GOT3 (cell line): ENCODE results near the gene FN1.

Experiments used
- DNase-seq: peaks from one replicate; lab custom pipeline; 2025; ENCODE audit warnings: mixed read lengths; lab: John Stamatoyannopoulos, UW

Gene FN1

GRCh38 chr2:215383652-215384279 is 52.1 kb downstream of the FN1 start:
- no peak for DNase-seq

DNA sequence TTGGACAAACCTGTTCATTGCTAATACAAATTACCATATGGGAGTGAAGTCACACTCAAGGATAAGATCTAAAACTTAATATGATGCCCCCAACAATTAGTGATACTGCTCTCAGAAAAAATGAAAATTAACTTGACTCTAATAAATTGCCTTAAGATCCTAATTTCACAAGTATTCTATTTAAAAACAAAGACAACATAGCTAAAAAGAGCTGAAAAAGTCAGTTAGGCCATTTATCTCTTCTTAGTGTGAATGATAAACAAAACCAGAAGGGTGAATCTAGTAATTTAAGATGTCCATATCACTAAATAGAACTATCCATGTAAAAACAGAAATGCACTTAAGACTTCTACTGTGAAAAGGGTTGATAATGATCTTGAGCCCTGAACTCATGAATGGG is 53.4 kb downstream of the FN1 start:
- DNase-seq, result no peak

- DNase-seq, result no peak
These were observed 53.9 kb downstream of the FN1 start for GRCh38 chr2:215382011-215382410.

- no peak for DNase-seq
These were observed 55.2 kb downstream of the FN1 start for GRCh38 chr2:215380699-215381098.

DNA sequence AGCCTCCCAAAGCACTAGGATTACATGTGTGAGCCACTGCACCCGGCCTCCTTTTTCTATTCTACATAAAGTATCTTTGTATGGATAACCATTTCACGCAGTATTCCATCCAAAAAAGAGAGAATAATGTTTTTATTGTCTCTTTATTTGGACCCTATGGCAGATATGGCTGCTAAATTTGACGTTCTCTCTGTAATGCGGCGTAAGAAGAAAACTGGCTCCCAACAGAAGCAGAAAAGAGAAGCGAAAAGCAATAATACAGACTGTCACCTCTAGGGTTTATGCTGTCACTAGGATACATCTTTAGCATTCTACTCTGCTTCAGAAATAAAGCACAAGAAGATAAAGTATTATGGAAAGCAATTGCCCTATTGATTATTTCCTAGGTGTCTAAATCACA is 55.9 kb downstream of the FN1 start:
- no peak for DNase-seq

DNA sequence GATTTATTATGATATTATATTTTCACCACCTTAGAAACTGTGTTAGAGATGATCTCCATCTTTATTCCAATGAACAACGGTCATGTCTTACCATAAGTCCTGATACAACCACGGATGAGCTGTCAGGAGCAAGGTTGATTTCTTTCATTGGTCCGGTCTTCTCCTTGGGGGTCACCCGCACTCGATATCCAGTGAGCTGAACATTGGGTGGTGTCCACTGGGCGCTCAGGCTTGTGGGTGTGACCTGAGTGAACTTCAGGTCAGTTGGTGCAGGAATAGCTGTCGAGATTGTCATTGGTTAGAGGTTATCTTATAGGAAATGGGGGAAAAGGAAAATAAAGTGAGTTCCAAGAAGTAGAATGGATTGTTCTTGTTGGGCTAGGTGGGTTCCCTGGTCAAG is 56.8 kb downstream of the FN1 start:
- no peak for DNase-seq

- DNase-seq, result no peak
These were observed 57.8 kb downstream of the FN1 start for GRCh38 chr2:215378045-215378444.

GRCh38 chr2:215377283-215377682 is 58.6 kb downstream of the FN1 start:
- no peak for DNase-seq

DNA sequence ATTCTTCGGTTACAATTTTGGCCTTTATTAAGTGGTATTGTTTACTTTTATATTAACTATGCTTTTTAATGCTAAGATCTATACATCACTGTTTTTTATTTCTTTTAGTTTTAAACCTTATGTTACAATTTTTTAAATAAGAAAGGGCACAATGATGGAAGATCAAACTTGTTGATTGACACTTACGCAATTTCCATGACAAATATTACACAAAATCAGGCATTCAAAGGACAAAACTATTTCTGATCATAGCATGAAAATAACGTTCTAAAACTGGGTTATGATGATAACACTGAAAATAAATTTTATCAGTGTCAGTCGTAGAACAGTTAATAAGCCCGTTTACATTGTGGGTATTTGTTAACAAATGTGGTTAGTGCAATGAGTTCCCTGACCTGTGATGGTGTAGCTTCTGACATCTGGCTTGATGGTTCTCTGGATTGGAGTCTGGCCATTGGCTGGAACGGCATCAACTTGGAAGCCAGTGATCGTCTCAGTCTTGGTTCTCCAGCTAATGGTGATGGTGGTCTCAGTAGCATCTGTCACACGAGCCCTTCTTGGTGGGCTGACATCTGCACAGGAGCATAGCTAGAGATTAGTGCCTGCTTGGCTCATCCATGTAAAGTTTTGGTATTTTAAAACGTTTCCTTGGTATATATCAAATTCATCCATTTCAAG is 59.6 kb downstream of the FN1 start:
- DNase-seq, result no peak

GRCh38 chr2:215375467-215375830 is 60.4 kb downstream of the FN1 start:
- no peak for DNase-seq

- no peak for DNase-seq
These were observed 61.0 kb downstream of the FN1 start for GRCh38 chr2:215374642-215375466.

DNA sequence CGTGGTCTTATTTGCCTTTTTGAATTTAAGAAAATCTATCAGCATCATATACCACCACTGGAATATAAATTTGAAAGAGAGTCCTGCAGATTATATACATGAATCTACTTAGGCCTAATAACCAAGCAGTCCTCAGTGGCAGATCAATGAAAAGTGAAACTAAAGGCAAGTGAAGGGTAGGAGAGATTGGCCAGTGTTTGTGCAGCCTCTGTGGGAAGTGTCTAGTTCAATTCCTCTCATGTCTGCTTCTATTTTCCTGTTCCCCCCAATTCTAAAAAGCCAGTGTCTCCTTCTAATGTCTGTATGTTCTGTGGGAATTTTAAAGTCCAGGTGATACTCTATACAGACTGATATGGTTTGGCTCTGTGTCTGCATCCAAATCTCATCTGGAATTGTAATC is 61.9 kb downstream of the FN1 start:
- no peak for DNase-seq

DNA sequence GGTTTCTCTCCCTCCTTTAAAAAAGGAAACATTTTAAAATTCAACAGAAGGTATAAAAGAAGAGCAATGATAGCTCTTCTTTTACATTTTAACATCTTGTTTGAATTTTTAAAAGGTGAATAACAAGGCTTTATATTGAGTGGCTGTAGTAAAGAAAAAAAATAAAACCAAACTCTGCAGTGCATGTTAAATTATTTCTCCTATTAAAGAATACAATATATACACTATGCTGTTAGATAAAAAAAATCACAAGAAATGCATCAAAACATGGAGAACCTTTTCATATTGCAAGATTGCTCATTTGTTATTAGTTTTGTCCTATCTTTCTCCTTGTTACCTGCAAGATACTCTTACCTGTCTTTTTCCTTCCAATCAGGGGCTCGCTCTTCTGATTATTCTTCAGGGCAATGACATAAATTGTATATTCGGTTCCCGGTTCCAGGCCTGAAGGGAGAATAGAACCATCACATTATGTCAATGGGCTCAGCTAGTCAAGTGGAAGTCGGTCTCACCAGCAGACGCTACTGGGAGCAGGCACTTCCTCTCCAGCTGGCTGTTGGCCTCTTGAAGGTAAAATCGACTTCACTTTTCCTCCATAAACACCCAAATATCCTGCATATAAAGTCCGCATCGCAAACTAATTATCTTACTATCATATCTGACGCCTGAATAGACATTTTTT is 62.8 kb downstream of the FN1 start:
- no peak for DNase-seq

GRCh38 chr2:215371915-215372897 is 63.7 kb downstream of the FN1 start:
- DNase-seq, result no peak

GRCh38 chr2:215370112-215370965 is 65.5 kb downstream of the FN1 start:
- DNase-seq, result no peak

DNA sequence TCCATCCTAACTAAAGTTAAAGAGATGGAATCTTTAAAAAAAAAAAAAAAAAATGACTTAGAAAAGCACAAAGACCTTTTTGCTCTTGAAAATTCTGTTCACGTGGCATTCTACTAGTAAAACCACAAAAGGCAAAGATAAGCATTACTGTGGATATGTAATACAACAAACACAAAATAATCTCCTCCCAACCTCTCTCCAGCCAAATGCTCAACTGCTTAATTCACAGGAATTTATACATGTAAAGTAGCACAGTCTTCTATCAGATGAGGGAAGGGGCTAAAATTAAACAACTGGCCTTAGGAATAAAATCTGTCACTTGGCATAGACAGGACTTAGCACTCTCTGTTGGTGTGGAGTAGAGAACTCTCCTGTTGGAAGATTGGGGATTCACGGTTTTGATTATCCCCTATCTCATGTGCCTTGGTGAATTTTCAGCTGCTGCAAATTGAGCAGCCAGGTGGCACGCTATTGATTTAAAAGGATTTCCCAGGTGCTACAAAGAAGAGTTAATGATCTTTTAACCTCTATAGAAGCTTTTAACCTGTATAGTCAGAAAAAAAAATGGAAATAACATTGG is 66.6 kb downstream of the FN1 start:
- DNase-seq, result no peak

GRCh38 chr2:215368493-215368809 is 67.4 kb downstream of the FN1 start:
- DNase-seq, result no peak

DNA sequence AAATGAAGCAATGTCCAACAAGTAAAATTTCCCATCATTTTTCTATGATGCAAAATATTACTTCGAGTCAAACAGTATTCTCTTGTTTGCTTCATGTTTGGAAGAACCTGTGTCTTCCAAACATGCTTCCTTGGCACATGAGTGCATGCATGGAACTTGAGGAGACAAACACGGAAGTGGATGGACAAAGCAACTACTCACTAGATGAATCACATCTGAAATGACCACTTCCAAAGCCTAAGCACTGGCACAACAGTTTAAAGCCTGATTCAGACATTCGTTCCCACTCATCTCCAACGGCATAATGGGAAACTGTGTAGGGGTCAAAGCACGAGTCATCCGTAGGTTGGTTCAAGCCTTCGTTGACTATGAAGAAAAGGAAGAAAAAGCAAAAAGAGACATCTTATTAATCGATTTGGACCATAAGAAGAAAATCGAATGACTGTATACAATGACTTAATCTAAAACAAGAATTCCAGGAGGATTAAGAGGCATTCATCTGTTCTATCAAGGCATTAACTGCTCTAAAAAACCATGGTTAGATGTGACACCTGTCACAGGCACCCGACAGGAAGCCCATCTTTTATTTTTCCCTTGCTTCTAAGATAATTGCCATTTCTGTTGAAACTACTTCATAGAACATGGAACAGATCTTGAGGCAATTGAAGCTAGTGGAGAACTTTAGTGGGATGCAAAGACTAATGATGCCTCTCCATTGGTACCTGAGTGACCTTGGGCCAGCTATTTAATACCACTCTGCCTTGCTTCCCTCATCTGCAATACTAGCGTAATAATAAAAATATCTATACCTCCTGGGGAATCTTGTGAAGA is 68.0 kb downstream of the FN1 start:
- DNase-seq, result no peak

DNA sequence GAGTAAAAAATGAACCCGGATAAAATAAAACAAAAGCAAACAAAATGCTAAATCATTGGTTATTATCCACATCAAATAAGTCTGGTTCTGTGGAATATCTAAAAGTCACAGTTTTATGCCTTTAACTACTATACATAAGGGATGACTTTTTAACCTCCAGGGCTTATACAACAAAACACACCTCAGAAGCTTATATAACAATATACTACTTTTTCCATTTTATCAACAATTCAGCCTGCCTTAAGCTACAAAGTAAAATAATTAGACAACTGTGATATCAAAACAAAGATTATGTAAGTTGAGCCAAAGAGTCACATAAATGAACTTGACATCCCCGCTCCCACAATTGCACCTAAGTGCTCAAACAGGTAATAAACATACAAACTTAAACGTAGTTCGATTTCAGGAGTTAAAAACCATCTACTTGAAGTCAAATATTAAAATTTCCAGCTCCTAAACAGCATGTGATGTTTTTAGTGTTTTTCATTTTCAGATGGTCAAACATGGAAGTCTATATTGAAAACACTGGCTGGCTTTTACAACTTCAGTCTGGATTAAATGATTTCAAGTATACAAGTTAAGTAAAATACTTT is 69.3 kb downstream of the FN1 start:
- DNase-seq, result no peak
